ENCODE measurements around the gene NHLRC1. TPM values are rescaled to one million over a fixed set of nuclear protein-coding genes. Genes with fewer than 3 reads are reported as not detected.

Gene NHLRC1
- total and polyA plus RNA-seq, 9 of the 15 experiments (the other 6 are each of a cell fraction or from before 2014, with no cell fraction given), result not detected

GRCh38 chr6:18166312-18167036, 44.0 kb upstream of the NHLRC1 start:
- no TSS peak for BruUV-seq (replicated peaks)
- TF ChIP-seq, protein P1, sequence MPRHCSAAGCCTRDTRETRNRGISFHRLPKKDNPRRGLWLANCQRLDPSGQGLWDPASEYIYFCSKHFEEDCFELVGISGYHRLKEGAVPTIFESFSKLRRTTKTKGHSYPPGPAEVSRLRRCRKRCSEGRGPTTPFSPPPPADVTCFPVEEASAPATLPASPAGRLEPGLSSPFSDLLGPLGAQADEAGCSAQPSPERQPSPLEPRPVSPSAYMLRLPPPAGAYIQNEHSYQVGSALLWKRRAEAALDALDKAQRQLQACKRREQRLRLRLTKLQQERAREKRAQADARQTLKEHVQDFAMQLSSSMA (CRISPR knock-in tag; IDR thresholded peaks at IDR 0.05), result no peak
- TF ChIP-seq SRSF3 (IDR thresholded peaks at IDR 0.05; ENCODE audit: insufficient read depth, low read length) (no peak), TRIM24 (IDR thresholded peaks at IDR 0.05) (no peak), MTA3 (IDR thresholded peaks at IDR 0.05; ENCODE audit: borderline replicate concordance) (no peak), TBL1XR1 (IDR thresholded peaks at IDR 0.05; ENCODE audit: low read length in 2 of 2) (no peak), MXI1 (IDR thresholded peaks at IDR 0.05; ENCODE audit: low read depth, low read length) (no peak)
- intact Hi-C loops (cut with micrococcal nuclease), result no loop called here
- Histone ChIP-seq H3K27ac (ENCODE audit: extremely low read depth, low read depth, low read length) (no peak overlapping the region), H4K20me1 (replicated peaks; ENCODE audit: control insufficient read depth, insufficient read depth, low read length) (no peaks in the 10 kb centered on the region), H3K9me3 (replicated peaks; ENCODE audit: control insufficient read depth, insufficient read depth, low read depth, low read length) (peaks cover 2% of the 10 kb centered on the region; the same call in 1 of the 2 replicates), H3K4me3 (no peak overlapping the region), H3K36me3 (ENCODE audit: control insufficient read depth, insufficient read depth, low read length) (peaks cover 71% of the 10 kb centered on the region), H3K27me3 (ENCODE audit: control insufficient read depth in 2 of 2, insufficient read depth in 2 of 2, low read length in 2 of 2) (no peaks in the 10 kb centered on the region), H3K9me1 (ENCODE audit: control insufficient read depth, insufficient read depth, low read length) (no peaks in the 10 kb centered on the region), H3K4me2 (ENCODE audit: insufficient read depth, low read length) (no peak overlapping the region), H3K79me2 (ENCODE audit: control insufficient read depth, insufficient read depth, low read length) (no peaks in the 10 kb centered on the region), H2AFZ (ENCODE audit: low read depth, low read length) (no peak overlapping the region), H3K4me1 (replicated peaks in 1 of 2; ENCODE audit: control insufficient read depth in 2 of 2, insufficient read depth in 2 of 2, low read length in 2 of 2) (peaks cover 0 to 2% of the 10 kb centered on the region in 2 experiments; a peak in 2 of 5 replicates), H3K9ac (ENCODE audit: insufficient read depth in 1 of 2, low read depth in 2 of 2, low read length in 2 of 2) (no peak overlapping the region)
- CTCF ChIA-PET (ENCODE audit: low intra/inter-chr PET ratio), result no interaction called here
- no peak for DNase-seq (ENCODE audit: extremely low read depth in 1 of 4, low spot score in 3 of 4)
- POLR2A ChIA-PET, result interaction anchor here (0.6 to 1.1 kb wide), 3 partner anchors 24 to 408 kb away, joined by 4 to 6 read pairs (median 6); no protein-coding TSS in a partner anchor
- in situ Hi-C loops (cut with MboI), result no loop called here
- no peak for ATAC-seq
- FAIRE-seq, result no peak
- WGBS (ENCODE audit: insufficient coverage, low coverage, missing lambda C conversion rate), result 93% methylated on average over 2 of the region's 2 CpGs

Measured in K562 (cell line).